Islet of Langerhans (tissue), 1 donor: ENCODE data around the gene HOOK2.

Source experiments
- FAIRE-seq: peaks from one replicate; lab custom pipeline; 2011; peaks lifted over from hg19 to GRCh38; lab: Jason Lieb, UNC

The HOOK2 gene

GRCh38 chr19:12794196-12794941 is 19.0 kb upstream of the HOOK2 start:
- no peak for FAIRE-seq

- no peak for FAIRE-seq
Measured at GRCh38 chr19:12793290-12794195, 18.2 kb upstream of the HOOK2 start.

- FAIRE-seq: no peak
Measured at GRCh38 chr19:12792853-12793289, 17.5 kb upstream of the HOOK2 start.

GRCh38 chr19:12792051-12792852 is 16.9 kb upstream of the HOOK2 start:
- FAIRE-seq: no peak

GRCh38 chr19:12791345-12792050 is 16.1 kb upstream of the HOOK2 start, which contains the start of gene JUNB:
JUNB (plus strand) TSS chr19:12791486; CDS start chr19:12791772, 286 bp downstream.
- FAIRE-seq: no peak

- FAIRE-seq: no peak
Measured at GRCh38 chr19:12790628-12791344, 15.4 kb upstream of the HOOK2 start.

- no peak for FAIRE-seq
Measured at GRCh38 chr19:12789904-12790619, 14.7 kb upstream of the HOOK2 start.

- no peak for FAIRE-seq
Measured at GRCh38 chr19:12789098-12789903, 13.9 kb upstream of the HOOK2 start.

- no peak for FAIRE-seq
Measured at GRCh38 chr19:12788682-12789097, 13.3 kb upstream of the HOOK2 start.

- FAIRE-seq: no peak
Measured at GRCh38 chr19:12788042-12788681, 12.8 kb upstream of the HOOK2 start.

- no peak for FAIRE-seq
Measured at GRCh38 chr19:12787458-12787857, 12.1 kb upstream of the HOOK2 start.

GRCh38 chr19:12786952-12787351 is 11.6 kb upstream of the HOOK2 start:
- FAIRE-seq: no peak

- no peak for FAIRE-seq
Measured at GRCh38 chr19:12786141-12786870, 11.0 kb upstream of the HOOK2 start.

GRCh38 chr19:12785431-12786031 is 10.2 kb upstream of the HOOK2 start:
- no peak for FAIRE-seq

- no peak for FAIRE-seq
Measured at GRCh38 chr19:12784871-12785430, 9.6 kb upstream of the HOOK2 start.

GRCh38 chr19:12784394-12784870 is 9.1 kb upstream of the HOOK2 start:
- no peak for FAIRE-seq

GRCh38 chr19:12783849-12784393 is 8.6 kb upstream of the HOOK2 start:
- no peak for FAIRE-seq
